IPS-NIHi7 (cell line): ENCODE results near the gene ANKRD33B.
"Not testable (repeated sequence)": the region's sequence is repeated elsewhere in the genome, so short reads cannot be mapped to it uniquely, and the experiment has no call there.

Experiments used
- DNase-seq: peaks from one replicate; pipeline ENCODE4 v3.0.0; 2012; ENCODE audit warnings: mixed read lengths; ENCODE audit errors: extremely low spot score

ANKRD33B gene

DNA sequence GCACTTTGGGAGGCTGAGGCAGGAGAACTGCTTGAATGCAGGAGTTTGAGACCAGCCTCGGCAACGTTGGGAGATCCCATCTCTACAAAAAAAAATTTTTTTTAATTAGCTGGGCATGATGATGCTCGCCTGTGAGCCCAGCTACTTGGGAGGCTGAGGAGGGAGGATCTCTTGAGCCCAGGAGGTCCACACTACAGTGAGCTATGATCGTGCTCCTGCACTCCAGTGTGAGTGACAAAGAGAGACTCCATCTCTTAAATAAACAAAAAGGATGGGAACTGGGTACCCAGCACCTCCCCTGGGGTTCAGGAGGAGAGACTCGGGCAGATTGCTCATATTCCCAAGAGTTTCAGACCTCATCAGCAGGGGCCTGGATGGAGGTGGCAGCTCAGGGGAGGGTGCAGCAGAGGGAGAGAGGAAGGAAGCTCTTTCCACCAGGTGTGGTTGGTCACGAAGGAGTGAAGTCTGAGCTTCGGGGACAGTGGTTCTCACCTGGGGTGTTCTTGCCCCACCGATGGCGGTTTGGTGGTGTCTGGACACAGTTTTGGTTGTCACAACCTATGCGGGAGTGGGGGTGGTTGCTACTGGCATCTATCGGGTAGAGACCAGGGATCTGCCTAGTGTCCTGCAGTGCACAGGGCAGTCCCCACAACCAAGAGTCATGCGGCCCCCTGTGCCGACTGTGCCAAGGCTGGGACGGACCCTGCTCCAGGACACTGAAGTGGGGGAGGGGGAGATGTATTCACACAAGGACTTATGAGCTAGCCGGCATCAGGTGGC lies 72.7 kb downstream of the ANKRD33B start:
- no peak for DNase-seq

DNA sequence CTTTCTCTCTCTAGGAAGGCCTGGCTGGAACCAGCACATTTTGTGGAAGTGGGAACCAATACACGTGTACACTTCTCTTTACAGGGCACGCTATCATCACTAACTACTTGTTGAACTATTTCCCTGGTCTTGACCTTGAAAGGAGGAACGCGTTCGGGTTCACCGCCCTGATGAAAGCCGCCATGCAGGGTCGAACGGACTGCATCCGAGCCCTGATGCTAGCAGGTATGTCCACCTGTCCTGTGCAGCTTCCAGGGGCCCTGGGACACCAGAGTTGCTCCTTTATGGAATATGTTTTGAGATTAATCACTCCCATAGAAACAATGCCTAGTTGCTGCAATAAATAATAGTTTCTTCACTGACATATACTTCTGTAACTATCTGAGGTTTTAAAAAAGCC lies 74.1 kb downstream of the ANKRD33B start:
- DNase-seq: no peak

DNA sequence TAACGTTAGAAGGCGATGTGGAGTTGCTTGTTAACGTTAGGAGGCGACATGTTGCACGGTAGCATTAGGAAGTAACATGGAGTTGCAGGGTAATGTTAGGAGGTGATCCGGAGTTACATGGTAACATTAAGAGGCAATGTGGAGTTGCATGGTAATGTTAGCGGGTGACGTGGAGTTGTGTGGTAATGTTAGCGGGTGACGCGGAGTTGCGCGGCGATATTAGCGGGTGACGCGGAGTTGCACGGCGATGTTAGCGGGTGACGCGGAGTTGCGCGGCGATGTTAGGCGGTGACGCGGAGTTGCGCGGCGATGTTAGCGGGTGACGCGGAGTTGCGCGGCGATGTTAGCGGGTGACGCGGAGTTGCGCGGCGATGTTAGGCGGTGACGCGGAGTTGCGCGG lies 74.9 kb downstream of the ANKRD33B start:
- DNase-seq: not testable (repeated sequence)

DNA sequence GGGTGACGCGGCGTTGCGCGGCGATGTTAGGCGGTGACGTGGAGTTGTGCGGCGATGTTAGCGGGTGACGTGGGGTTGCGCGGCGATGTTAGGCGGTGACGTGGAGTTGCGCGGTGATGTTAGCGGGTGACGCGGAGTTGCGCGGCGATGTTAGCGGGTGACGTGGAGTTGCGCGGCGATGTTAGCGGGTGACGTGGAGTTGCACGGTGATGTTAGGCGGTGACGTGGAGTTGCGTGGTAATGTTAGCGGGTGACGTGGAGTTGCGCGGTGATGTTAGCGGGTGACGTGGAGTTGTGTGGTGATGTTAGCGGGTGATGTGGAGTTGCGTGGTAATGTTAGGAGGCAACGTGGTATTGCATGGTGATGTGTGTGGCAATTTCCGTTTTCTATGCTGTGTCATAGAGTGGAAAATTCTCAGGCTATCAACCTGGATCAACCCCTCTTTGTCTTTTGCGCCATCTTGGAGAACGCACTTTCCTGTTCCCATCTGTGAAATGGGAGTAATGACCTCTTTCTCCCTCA lies 76.0 kb downstream of the ANKRD33B start:
- no peak for DNase-seq

DNA sequence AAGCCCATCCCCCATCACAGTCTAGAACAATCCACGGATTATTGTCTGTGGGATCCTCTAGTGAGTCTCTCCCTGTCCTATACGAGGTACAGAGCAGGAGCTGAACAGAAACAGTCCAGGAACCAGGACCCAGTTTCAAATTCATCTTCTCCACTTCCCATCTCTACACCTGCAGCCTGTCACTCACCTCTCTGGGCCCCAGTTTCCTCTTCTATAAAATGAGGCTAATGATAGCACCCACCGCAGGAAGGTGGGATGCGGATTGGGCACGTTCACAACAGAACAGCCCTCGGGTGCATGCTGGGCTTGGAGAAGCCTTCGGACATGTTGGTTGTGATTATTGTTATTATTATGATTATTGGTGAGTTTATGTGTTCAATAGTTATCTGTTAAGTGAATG lies 78.5 kb downstream of the ANKRD33B start:
- DNase-seq: no peak

DNA sequence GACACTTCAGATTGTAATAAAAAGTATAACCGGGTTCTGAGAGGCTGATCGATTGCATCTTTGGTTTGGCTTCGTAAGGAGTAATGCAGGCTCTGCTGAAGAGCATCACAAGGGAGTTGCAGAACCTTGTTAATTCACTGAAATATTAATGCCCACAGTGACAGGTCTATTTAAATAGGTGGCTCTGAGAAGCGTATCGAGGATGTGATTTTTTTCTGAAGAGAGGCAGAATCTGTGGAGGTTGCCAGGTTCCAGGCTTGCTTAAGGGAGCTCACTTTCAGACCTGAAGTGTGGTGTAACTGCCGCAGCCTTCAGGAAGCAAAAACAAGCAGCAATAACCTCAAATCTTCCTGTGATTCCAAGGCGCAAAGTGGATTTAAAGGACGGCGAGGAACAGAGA lies 80.3 kb downstream of the ANKRD33B start:
- DNase-seq: no peak

DNA sequence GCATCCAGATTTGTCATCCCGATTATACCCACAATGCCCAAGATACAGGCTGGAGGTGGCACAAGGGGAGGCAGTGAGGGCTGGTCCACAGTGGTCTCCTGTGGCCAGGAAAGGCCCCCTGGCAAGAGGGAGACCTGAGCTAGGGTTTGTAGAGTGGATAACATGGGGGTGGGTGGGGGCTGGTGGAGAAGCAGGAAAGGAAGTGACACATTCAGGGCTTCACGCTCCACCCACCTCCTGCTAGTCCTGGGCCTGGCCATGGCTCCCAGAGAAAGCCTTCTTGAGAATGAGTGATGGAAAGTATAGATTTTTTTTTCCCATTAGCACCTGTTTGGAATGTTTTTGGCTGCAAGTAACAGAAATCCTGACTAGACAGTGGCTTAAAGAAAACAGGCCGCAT lies 81.3 kb downstream of the ANKRD33B start:
- no peak for DNase-seq

DNA sequence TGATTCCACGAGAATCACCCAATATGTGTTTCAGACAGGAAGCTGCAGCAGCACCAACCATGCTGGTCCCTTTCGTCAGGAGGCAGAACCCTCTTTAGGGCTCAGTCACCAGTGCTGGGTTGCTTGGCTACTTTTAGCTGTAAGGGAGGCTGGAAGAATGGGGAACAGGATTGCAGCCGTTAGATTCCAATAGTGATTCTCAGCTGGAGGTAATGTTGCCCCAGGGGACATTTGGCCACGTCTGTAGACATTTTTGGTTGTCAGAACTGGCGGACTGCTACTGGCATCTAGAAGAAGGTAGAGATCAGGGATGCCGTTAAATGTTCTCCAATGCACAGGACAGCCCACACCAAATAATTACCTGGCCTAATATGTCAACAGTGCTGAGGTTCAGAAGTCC lies 81.8 kb downstream of the ANKRD33B start:
- no peak for DNase-seq

DNA sequence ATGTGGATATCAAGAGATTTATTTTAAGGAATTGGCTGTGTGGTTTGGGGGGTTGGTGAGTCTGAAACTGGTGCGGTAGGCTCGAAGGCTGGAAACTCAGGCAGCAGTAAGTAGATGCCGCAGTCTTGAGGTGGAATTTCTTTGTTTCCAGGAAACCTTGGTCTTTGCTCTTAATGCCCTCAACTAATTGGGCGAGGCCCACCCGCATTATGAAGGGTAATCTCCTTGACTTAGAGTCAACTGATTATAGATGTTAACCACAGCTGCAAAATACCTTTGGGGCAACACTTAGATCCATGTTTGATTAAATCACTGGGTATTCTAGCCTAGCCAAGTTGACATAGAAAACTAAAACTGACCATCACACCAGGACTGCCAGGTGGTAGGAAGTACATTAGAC lies 83.8 kb downstream of the ANKRD33B start:
- no peak for DNase-seq

DNA sequence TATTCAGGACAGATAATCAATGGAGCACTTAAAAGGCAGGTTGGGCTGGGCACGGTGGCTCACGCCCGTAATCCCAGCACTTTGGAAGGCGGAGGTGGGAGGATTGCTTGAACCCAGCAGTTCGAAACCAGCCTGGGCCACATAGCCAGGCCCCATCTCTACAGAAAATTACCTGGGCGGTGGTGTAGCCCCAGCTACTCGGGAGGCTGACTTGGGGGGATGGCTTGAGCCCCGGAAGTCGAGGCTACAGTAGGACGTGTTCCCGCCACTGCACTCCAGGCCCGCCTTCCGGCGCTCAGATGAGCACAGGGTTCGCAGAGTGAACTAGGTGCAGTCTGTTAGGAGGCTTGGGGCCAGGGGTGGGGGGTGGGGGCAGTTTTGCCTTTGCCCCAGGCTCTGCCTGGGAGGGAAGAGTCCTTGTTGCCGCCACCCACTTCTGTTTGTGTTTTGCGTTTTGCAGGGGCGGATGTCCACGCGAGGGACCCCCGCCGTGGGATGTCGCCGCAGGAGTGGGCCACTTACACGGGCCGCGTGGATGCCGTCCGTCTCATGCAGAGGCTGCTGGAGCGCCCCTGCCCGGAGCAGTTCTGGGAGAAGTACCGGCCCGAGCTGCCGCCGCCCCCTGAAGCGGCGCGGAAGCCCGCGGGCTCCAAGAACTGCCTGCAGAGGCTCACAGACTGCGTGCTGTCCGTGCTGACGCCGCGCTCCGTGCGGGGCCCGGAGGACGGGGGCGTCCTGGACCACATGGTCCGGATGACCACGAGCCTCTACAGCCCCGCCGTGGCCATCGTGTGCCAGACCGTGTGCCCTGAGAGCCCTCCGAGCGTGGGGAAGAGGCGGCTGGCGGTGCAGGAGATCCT lies 85.2 kb downstream of the ANKRD33B start:
- DNase-seq: no peak

DNA sequence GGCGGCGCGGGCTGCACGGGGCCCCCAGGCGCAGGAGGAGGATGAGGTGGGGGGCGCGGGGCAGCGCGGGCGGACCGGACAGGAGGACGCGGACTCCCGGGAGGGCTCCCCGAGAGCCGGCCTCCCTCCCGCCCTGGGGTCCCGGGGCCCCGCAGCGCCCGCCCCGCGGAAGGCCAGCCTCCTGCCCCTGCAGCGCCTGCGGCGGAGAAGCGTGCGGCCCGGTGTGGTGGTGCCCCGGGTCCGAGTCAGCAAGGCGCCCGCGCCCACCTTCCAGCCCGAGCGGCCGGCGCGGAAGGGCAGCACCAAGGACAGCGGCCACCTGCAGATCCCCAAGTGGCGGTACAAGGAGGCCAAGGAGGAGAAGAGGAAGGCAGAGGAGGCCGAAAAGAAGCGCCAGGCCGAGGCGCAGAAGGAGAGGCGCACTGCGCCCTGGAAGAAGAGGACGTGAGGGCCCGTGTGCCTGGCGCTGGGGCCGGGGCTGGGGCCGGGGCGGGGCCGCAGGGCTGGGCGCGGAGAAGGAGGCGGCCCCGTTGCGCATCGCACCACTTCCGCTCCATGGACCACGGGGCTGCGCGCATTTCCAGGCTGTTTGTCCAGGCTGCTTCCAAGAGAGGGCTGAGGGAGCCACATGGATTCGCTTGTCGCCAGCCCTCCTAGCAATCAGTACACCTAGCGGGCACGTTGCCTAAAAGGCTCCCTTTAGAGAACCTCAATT lies 86.0 kb downstream of the ANKRD33B start:
- peak; percentile 53 for DNase-seq

DNA sequence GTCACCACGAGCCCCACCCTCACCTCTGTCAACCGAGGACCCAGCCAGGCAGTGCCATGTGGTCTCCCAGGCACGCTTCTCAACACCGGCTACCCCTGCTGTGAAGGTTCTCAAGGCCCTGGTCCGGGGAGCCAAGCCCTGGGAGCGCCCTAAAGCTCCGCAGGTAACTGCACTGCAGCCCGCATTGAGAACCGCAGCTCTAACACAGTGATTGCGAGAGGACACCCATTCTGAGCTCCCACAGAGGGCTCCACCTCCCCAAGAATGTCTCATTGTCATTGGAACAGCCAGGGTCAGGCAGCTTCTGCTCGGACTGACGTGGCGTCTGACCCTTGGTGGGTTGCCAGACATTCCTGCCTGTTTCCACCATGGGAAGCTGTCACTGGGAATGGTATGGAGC lies 88.3 kb downstream of the ANKRD33B start:
- DNase-seq: no peak

DNA sequence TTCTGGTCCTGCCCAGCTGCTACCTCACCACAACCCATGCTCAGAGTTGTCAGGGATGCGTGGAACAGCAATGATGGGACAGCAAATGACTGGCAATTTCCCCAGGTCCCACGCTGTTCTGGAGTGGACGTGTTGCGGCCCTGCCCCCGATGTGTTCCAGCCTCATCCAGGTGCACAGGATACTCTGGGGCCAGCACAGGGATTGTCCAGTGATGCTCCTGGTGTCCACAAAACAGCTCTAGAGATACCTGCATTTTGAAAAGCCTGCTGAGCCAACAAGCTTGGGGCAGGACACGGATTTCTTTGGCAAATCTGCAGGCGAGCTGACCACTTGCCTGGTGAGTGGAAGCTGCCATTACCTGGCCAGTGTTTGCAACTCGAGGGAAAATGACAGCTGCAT lies 88.7 kb downstream of the ANKRD33B start:
- no peak for DNase-seq

DNA sequence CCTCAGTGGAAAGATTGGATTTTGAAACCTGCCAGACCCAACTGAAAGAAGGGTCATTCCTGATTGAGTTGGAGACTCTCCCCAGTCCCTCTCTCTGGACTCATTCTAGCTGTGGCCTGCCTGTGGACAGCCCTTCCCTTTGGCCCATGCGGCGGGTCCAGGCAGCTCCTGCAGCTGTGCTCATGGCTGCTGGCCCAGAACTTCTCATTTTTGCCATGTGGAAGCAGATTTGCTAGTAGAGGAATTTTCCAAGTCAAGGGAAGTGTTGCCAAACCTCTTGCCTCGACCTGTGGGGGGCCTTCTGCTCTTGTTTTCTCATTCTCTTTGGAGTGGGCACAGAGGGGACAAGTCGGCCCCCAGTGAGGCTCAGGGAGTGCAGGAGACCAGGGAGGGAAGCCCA lies 89.2 kb downstream of the ANKRD33B start:
- DNase-seq: no peak

DNA sequence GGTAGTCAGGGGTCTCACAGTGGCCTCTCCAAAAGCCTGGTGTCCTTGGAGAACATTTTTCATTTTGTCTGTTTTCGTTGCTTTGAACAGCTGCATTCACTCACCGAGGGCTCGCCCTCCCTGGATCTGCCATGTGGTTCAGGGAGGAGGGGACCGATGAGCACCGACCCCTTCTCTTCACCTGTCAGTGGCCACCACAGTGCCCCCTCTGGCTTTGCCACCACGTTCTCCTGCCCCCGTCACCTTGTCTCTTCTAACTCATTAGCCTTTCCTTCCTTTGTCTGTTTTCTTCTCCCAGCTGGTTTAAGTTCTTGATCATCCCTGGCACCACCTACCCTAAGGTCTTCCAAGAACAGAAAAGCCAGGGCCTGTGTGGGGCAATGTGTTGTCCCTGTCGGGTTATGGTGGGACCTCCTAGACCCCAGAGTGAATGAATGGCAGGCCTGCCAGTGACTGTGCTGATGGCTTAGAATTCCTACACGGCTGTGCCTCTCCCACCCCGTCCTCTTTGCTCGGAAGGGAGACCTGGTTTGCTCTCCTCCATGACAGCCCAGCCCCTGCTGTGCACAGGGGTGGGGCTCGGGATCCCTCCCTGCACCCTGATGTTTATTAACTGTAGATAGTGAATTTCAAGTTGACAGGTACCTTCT lies 90.0 kb downstream of the ANKRD33B start:
- DNase-seq: no peak

DNA sequence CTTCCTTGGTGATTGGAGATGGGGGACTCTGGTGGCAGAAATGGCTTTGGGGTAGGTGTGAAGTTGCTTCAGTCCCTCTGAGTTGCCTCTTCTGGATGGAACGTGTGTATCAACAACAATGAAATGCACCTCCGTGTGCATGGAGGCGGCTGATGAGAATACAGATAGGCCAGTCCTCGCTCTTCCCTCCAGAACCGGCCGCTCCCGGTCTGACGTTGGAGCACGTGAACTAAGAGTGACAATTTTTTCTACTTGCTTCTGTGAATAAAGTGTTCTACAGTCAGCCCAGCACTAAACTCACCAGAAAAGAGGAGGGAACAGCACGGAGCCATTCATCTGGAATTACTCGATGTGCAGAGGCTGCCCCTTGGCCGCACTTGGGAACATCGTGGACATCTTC lies 90.7 kb downstream of the ANKRD33B start:
- DNase-seq: no peak

DNA sequence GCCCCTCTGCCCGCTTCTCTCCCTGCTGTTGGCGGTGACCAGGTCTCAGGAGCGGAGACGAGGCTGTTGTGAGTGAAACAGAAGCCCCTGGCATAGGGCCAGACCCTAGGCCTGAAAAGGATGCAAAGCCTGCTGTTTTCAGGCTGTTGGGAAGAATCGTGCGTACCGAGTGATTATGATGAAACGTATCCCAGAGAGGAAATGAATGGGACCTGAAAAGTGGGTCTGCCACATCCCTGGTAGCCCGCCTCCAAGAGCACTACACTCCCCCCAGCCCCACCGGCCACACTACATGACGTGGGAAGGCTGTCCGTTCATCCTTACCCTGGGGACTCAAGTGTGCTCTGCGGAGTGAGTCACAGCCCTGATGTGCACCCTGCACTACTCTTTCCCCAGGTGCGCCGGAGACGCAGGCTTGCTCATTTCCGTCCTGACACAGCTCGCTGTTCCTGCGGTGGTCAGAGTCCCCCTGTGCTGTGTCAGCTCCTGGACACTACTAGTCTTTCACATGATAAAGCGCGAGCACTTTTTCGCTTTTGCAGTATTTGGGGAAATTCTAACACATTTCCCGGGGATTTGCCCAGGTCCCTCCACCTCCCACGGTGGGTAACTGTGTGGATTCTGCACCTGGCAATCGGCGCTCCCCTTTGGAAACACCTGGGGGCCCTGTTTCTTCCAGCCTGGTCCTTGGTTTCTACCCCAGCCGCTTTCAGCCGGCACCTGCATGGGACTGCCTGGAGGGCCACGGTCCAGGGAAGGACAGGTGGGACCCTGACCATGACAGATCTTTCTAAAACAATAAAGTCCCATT lies 91.5 kb downstream of the ANKRD33B start:
- no peak for DNase-seq

DNA sequence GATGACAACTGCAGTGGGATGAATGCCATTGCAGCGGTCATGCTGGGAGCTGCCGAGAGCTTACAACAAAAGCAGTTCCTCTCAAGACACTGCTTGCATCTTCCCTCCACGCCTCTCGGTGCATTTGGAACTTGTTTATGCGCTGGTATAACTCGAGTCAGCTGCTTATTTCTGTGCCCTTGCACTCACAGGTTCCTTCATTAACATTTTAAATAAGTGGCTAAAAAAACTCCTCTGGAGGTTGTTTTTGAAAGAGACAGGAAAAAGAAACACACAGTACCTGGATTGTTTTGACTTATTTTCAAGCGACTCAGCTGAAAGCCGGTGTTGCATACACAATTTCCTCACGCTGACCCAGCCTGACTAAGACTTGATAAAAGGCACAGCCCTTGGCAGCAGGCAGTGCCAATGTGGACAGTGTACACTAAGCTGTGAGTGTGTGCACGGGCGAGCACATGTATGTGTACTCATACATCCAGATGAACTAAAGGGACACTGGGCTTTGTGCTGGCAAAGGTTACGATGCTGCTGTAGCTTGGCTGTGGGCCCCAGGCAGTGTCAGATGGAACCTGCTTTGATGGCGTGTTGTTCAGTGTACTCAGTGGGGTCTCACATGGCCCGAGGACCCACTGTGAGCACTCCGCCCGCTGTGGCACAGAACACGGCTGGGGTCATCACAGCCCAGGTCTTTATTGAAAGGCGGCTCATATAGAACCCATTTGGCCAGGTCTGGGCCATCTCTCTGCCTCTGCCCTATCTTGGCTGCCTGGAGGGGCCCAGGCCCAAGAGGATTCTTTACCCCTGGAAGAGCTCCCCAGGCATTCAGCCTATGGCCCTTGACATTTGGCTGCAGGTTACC lies 92.3 kb downstream of the ANKRD33B start:
- DNase-seq: no peak

DNA sequence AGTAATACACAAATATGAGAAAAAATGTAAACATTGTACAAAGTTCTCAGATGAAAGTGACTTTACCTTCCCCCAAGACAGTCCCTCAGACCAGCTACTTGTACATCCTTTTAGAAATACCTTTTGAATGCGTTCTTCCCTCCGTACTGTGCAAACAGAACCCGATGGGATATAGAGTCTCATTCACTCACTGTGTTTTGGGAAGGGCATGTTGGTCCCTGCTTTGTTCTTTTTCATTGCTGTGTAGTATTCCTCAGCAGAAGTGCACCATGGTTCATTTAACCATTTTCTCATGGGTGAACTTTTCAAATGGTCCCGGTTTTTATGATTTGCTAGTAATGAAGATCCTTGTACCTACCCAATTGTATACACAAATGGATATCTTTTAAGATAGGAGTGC lies 94.4 kb downstream of the ANKRD33B start:
- DNase-seq: no peak

DNA sequence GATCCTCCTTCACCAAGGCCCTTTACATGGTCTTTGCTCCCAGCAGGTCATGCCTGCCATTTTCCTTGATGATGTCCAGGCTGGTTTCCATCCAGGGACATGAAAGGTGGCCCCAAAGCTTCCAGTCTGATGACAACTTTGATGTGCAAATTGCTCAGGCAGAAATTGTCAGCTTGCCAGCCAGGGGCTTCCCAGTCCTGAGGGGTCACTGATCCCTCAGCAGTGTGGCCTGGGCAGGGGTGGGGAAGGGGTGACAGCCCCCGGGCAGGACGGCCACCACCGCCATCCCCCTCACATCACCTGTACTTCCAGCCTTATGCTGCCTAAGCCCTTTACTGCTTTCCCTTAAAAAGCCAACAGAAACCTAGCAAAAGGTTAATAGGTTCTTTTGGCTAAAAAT lies 96.3 kb downstream of the ANKRD33B start:
- no peak for DNase-seq
